GM13976 (cell line): ENCODE data around the gene SORBS1.

Source experiments
- DNase-seq: peaks from one replicate; pipeline ENCODE4 v3.0.0; 2012; ENCODE audit warnings: low spot score
- in situ Hi-C: fragments of 300-500 bp; cut with MboI; formaldehyde crosslinking; loops from one replicate; pipeline ENCODE4 v1.12.0; 2022; ENCODE audit warnings: low sequenced_read_pairs, mixed read lengths, inconsistent platforms; ENCODE audit not compliant: unreplicated experiment
- TF ChIP-seq, protein P1 (sequence below): IDR thresholded peaks from 2 replicates; pipeline ENCODE4 v1.5.1; 2012; ENCODE audit warnings: borderline replicate concordance, mild to moderate bottlenecking; ENCODE audit not compliant: insufficient read depth; ENCODE audit errors: extremely low read depth, missing control alignments, control extremely low read depth

Gene SORBS1

DNA sequence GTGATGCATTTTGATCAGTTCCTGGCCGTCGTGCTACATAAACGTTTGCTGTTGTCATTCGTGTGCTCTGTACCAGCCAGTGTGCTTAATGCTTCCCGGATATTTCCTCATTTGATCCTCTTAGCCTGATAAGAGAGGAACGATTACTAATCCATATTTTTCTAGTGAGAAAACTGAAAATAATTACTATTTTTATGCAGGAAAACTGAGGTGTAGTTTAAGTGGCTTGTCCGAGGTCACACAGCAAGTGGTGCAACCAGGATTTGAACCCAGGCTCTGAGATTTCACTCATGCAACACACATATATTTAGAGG is 650 bp upstream of the SORBS1 start:
- TF ChIP-seq, protein P1, sequence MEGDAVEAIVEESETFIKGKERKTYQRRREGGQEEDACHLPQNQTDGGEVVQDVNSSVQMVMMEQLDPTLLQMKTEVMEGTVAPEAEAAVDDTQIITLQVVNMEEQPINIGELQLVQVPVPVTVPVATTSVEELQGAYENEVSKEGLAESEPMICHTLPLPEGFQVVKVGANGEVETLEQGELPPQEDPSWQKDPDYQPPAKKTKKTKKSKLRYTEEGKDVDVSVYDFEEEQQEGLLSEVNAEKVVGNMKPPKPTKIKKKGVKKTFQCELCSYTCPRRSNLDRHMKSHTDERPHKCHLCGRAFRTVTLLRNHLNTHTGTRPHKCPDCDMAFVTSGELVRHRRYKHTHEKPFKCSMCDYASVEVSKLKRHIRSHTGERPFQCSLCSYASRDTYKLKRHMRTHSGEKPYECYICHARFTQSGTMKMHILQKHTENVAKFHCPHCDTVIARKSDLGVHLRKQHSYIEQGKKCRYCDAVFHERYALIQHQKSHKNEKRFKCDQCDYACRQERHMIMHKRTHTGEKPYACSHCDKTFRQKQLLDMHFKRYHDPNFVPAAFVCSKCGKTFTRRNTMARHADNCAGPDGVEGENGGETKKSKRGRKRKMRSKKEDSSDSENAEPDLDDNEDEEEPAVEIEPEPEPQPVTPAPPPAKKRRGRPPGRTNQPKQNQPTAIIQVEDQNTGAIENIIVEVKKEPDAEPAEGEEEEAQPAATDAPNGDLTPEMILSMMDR, result no peak
- DNase-seq, result no peak
- in situ Hi-C loops, result no loop called here

DNA sequence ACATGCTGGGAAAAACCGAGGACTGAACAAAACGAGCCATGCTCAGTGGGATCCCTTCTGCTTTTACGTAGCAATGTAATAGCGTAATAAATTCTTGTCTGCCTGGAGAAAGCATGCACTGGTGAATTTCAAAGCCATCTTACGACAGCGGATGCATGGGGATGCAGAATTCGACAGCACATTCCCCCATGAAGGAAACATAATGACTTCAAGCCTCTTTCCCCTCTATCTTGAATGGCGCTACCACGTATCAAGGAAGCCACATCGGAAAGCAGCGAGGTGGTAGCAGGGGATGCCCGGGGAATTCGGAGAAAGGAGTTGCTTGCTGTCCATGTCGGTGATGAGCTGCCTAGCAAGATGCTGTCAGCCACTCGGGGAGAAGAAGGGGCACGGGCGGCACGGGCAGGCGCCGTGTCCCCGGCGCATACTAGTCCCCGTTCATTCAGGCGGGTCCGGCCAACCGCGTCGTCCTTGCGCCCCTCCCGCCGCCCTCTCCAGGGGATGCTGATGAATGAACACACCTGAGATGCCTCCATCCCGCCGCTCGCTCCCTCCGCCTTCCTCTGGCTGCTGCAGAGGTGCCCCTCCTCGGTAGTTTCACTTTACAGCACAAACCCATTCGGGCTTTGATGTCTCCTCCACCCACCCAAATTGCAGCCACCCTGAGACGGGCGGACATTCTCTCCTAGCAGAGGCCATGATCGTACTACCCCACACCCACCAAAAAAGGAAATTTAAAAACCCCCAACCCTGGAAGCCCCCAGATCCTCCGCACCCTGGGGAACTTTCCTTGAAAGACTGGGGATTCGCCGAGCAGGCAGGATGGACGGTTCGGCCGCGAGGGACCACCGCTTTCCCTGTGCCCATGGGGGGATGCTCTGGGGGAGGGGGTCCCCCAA is 644 bp downstream of the SORBS1 start:
- peak; percentile 71 for DNase-seq
- TF ChIP-seq, protein P1, result no peak
- in situ Hi-C loops, result no loop called here

DNA sequence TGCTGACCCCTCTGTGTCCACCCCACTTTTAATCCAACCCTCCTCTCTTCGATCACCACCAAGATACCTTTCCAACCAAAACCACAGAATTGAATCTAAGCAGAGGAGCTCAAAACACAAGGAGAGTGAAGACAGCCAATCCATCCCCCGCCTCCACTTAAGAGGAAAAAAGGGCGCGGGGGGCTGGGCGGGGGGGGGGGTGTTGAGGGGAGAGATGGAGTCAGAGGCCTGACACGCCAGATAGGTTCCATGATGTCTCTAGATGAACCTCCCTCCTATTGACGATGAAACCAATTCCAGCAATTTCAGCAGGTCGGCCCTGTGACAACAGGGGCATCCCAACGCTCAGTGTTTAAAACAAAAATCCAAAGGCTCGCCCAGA is 1.3 kb downstream of the SORBS1 start:
- in situ Hi-C loops, result no loop called here
- TF ChIP-seq, protein P1, result no peak
- DNase-seq, result no peak

DNA sequence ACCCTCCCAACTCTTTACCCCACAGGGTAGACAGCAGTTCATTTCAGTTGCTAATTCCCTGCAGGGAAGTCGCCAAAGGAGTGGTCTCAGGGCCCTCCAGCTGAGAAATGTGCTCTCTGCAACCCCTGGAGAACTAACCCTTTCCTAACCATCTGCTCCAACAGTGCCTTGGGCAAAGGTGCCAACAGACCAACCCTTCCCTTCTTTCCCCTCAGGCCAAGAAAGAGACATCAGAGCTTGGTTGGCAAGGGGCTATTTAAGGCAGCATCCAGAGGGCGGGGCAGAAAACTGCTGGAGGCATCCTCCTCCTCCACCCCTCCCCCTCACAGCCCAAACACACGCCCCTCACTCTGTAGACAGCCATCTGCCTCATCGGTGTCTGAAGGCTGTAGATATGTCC is 1.7 kb downstream of the SORBS1 start:
- TF ChIP-seq, protein P1, result no peak
- in situ Hi-C loops, result no loop called here
- no peak for DNase-seq

DNA sequence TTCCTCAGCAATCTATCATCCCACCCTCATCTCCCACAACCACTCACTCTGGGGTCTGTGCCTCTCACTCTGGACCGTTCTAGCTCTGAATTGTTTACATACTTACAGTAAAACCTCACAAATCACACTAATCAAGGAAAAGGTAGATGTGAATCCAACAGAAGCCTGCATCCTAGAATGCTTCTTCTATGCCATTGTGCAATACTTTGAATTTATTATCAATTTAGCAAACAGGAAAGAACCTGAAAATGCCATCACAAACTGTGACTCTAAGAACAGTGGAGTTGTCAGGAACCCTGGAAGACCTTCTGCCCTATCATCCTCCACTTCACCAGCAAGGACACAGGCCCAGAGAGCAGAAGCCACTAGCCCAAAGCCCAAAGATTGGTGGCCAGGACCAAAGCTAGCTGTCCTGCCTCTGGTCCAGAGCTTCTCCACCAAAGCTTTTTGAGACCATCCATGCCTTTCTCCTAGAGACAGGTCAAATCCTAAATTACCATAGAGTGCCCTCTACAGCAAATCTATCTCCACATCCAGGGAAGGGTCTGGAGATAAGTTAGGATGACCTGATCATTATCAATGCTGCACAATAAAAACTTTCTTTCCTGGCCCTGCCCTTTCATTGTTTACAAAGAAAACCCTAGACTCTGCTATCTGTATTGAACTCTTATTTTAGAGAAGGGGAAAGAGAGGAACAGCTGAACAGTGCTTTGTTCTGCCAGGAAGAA is 2.4 kb downstream of the SORBS1 start:
- TF ChIP-seq, protein P1, result no peak
- no peak for DNase-seq
- in situ Hi-C loops, result no loop called here

DNA sequence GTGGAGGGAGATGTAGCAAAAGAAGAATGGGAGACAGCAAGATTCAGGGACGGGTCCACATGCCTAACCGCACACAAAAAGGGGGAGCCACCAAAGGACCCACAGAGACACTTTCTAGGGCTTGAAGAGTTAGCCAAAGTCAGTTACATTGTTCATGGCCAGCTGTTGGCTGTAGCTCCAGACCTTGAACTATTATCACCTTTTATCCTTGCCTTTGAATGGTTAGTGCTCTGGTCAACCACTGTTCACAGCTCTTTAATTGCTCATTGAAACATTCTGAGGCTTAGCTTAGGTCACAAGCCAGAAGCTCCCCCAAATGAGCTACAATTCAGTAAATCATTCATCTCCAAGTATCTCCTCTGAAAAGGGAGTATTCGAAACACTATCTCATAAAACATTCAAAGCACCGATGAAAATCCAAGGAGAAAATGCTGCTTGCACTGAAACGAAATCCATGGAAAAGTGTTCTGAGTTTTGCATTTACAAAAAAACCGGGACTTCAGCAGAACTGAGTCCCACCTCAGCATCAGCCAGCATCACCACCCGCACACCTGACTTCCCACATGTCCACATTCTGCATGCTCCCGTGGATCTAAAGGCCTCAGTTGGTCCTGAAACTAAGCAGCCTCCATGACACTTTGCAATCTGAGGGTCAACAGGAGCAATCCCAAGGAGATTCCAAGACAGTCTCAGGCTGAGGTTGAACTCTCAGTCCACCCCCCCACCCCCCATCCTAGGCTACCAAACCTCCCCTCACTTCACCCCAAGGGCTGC is 4.0 kb downstream of the SORBS1 start:
- in situ Hi-C loops, result no loop called here
- TF ChIP-seq, protein P1, result no peak
- DNase-seq, result no peak
